ENCODE data around the gene CD209.
"Not testable (repeated sequence)": the region's sequence is repeated elsewhere in the genome, so short reads cannot be mapped to it uniquely, and the experiment has no call there.

The CD209 gene

GRCh38 chr19:7766535-7766934, 19.2 kb upstream of the CD209 start:
- DNase-seq: no peak

- DNase-seq: not testable (repeated sequence)
Measured at GRCh38 chr19:7765043-7765442, 17.7 kb upstream of the CD209 start.

- DNase-seq: not testable (repeated sequence)
Measured at GRCh38 chr19:7764157-7764556, 16.8 kb upstream of the CD209 start.

DNA sequence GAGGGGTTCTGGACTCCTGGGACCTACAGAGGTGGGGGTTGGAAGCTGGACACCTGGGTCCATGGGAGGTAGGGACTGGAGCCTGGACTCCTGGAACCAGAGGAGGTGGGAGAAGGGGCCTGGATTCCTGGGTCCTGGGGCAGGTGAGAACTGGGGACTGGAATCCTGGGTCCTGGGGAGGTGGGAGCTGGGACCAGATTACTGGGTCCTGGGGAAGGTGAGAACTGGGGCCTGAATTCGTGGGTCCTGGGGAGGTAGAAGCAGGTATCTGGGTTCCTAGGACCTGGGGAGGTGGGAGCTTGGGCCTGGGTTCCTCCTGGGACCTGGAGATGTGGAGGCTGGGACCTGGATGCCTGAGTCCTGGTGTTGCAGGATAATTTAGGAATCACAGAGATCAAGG, 16.4 kb upstream of the CD209 start:
- no peak for DNase-seq

DNA sequence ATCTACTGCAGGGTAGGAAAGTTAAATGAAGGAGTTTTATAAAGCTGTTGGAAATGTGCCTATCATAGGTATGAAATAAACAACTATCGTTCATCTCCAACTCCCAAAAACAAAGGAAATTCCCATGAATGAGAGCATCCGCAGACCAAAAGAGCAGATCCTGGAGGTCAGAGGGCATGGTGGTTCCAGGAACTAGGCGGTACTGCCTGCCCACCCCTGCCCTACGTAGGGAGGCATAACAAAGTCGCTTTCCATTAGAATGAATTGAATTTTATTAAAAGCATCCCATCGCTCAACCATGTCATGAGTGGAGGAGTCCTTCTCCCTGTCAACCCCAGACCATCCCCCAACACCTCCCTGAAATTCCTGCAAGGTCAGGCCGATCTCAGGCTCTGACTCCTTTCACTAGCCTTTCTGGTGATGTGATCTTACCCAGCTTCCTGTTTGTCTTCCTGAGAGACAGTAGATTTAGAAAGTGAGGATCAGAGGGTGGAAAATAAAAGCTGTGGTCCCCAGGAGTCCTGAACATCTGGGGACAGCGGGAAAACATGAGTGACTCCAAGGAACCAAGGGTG, 15.5 kb upstream of the CD209 start, which contains the start of gene CLEC4M:
Gene CLEC4M (plus strand): TSS at position 525 of the 575 bp plus-strand sequence. CDS start 24 bp downstream, at position 549.
- DNase-seq: no peak

GRCh38 chr19:7759156-7759555, 11.8 kb upstream of the CD209 start:
- DNase-seq: no peak

DNA sequence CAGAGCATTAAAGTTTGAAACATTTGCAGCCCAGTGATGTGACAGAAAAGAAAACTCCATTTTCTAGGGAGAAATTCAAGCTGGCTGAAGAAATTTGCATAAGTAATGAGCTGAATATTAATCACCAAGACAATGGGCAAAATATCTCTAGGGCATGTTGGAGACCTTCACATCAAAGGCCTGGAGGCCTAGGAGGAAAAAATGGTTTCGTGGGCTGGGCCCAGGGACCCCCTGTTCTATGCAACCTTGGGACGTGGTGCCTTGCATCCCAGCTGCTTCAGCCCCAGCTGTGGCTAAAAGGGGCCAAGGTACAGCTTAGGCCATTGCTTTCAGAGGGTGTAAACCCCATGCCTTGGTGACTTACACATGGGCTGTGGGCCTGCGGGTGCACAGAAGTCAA, 10.0 kb upstream of the CD209 start:
- DNase-seq: no peak

- no peak for DNase-seq
Measured at GRCh38 chr19:7756258-7756657, 8.9 kb upstream of the CD209 start.

DNA sequence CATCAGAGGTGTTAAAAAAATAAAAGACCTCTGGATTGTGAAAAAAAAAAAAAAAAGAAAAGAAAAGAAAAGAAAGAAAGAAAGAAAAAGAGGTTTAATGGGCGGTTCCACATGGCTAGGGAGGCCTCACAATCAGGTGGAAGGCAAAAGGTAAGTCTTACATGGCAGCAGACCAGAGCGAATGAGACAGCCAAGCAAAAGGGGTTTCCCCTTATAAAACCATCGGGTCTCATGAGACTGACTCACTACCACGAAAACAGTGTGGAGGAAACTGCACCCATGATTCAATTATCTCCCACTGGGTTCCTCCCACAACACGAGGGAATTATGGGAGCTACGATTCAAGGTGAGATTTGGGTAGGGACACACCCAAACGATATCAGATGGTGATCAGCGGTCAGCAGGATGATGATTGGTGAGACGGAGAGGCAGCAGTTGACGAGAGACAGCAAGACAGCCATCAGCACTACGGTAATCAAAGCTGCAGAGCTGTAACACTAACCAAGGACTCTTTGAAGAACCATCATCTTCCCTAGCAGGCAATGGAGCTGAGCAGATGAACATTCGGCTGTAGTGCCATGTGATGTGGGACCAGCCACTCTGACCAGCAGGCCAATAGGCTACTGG, 3.9 kb upstream of the CD209 start:
- no peak for DNase-seq

GRCh38 chr19:7748756-7749155, 1.4 kb upstream of the CD209 start:
- no peak for DNase-seq

DNA sequence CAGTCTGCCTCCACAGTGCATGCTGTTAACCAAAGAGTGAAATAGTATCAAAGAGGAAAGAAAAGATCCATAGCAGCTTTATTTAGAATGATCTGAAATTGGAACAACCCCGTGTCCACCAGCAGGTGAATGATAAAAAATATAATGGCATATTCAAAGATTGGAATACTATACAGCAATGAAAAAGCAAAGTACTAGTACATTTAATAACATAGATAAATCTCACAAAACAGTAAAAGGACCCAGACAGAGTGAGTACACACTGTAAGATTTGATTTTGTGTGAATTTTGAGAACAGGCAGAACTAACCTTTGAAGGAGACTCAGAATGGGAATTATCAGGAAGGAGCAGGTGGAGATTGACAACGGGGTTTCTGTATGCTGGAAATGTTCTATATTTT, 837 bp upstream of the CD209 start:
- DNase-seq: no peak

DNA sequence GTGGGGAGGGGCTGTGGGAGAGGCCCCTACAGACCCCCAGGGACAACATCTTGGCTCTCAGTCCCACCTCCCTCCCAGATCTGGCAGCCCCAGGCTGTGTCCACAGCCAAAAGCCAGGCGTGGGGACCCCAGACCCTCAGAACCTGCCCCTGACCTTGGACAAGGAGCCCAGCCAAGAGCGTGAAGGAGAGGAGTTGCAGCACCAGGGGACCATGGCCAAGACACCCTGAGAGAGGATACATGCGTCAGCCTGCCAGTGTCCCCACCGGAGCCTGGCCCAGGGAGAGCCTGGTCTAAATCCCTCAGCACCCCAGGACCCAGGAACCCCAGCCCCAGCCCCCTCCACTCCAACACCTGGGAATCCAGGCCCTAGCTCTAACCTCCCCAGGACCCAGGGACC, 1.0 kb downstream of the CD209 start:
- DNase-seq: not testable (repeated sequence)

DNA sequence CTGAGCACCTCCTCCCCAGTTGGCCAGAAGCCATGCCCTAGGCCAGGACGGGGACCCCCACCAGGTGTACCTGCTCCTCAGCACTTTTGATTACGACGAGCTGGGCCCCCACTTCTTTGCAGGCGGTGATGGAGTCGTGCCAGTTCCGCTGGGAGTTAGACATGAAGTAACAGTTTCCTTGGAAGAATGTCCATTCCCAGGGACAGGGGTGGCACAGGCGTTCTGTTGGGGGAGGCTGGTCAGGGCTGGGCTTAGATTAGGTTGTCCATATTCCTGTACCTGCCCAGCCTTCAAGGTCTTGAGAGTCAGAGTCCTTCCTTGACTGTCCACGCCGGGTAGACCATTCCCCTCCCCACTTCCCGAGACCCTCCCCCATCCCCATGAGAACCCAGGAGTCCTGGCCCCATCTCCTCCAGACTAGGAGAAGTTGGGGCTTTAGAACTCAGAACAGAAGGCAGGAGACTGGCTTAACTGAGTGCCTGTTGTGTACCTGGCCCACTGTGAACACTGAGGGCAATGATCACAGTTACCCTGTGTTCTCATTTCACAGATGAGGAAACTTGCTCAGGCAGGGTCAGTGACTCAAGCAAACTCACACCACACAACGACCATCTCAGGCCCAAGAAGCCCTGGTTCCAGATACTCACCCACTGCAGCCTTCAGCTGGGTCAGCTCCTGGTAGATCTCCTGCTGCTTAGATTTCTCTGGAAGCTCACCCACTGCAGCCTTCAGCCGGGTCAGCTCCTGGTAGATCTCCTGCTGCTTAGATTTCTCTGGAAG, 2.3 kb downstream of the CD209 start:
- no peak for DNase-seq

- no peak for DNase-seq
Measured at GRCh38 chr19:7744199-7744786, 3.0 kb downstream of the CD209 start.

DNA sequence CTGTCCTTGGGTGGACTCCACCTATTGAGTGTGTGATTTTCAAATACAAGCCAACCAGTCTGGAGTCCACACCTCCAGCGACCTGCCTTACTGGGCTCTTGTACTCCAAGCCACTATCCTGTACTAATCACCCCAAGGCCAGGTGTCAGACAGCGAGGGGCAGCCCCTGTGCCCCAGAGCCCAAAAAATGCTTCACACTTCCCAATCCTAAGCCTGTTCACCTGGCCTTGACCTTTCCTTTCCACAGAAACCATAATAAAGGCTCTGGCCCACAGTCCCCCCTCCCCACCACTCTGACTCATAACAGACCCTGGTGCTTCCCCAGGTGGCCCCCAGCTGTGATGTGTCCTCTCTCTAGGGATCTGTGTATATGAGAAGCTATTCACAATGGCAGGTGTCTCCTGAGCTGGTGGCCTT, 3.9 kb downstream of the CD209 start:
- DNase-seq: no peak

- no peak for DNase-seq
Measured at GRCh38 chr19:7742991-7743390, 4.3 kb downstream of the CD209 start.

DNA sequence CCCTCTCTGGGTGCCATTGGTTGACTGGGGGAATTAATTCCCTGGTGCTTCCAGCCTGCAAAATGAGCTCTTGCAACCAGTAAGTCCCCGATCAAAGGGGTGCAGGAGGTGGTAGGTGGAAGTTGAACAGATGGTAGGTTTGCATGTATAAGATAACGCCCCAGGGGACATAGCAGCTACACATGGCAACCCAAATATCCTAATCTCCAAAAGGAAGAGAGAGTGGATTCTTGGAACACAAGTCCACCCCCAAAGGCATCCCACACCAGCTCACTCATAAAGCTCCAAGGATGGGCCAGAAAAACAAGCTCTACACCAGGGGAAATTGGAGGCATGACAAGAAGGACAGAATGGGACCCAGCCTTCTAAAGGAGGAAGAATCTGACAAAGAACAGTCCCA, 4.8 kb downstream of the CD209 start:
- no peak for DNase-seq

DNA sequence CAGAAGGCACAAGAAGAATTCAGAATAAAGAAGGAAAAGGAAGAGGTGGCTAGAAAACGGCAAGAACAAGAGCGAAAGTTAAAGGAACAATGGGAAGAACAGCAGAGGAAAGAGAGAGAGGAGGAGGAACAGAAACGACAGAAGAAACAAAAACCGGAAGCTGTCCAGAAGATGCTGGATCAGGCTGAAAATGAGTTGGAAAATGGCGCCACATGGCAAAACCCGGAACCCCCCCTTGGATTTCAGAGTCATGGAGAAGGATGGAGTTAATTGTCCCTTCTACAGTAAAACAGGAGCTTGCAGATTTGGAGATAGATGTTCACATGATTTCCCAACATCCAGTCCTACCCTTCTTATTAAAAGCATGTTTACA, 6.7 kb downstream of the CD209 start:
- no peak for DNase-seq

DNA sequence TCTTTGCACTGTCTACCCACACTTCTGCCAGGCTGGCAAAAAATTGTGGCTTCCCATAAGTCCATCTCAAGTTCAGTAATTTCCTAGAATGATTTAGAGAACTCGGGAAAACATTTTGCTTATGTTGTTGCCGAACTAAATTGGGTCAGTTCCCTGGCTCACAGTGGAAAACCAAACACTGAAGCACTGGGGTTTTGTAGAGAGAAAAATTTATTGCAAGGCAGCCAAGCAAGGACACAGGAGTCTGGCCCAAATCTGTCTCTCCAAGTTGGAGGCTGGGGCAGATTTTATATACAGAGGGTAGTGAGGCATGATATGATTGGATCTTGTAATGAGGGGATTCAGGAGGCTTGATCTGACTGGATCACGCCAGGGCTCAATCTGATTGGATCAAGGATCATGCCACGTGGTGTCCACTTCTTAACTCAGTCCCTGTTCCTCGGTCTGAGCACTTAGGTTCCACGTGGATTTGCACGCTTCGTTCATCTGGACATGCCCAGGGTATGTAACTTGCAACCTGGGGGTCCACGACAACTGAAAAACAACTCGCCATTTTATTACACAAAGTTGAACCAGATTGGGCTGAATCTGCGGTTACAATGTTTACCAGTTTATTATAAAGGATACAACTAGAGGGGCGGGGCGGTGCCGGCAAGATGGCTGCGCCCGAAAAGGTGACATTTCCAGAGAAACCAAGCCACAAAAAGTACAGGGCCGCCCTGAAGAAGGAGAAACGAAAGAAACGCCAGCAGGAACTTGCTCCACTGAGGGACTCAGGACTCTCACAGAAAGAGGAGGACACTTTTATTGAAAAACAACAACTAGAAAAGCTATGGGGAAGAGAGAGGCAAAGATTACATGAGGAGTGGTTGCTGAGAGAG, 7.3 kb downstream of the CD209 start:
- no peak for DNase-seq

DNA sequence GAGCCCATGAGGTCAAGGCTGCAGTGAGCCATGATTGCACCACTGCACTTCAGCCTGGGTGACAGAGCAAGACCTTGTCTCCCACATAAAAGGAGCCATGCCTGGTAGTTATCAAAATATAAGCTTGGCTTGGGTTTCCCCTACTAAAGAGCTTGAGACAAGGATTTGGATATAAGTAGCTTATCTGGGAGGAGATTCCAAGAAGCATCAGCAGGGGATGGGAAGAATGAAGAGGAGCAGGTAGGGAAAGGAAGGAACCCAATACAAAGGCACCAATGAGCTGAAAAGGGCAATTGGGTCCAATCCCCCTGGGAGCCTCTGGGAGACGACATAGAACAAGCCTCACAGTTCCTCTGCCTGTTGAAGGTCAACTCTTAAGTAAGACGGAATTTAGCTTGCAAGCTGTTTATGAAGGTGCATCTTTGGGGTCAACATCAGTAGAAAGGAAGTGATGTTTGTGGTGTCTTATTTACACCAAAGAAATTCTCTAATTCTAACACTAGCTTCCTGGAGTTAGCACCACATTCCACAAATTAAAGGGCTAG, 8.1 kb downstream of the CD209 start:
- no peak for DNase-seq

DNA sequence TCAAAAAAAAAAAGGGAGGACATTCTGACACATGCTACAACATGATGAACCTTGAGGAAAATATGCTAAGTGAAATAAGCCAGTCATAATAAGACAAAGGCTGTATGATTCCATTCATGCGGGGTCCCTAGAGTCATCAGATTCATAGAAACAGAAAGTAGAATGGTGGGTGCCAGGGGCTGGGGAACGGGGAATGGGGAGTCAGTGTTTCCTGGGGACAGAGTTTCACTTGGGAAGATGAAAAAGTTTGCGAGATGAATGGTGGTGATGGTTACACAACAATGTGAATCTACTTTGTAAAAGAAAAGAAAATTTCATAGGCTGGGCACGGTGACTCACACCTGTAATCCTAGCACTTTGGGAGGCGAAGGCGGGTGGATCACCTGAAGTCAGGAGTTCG, 9.3 kb downstream of the CD209 start:
- DNase-seq: no peak

DNA sequence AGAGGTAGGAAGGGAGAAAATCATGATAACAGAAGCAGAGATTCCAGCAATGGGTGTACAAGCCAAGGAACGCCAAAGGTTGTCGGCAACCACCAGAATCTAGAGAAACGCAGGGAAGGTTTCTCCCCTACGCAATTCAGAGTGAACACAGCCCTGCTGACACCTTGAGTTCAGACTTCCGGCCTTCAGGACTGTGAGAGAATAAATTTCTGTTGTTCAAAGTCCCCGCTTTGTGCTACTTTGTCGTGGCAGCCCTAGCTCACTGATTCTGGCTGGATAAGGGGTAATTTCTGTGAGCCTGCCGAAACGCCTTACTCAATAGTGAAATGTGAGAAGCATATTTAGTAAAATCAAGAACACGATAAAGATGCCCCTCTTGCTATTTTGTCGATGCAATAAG, 10.1 kb downstream of the CD209 start:
- DNase-seq: no peak

GRCh38 chr19:7736148-7736547, 11.2 kb downstream of the CD209 start:
- DNase-seq: no peak

All from midbrain (tissue), 1 donor.